Thyroid gland (tissue), 4 donors: Measurements from ENCODE around the gene SHH. TPM values are rescaled to one million over a fixed set of nuclear protein-coding genes. Genes with fewer than 3 reads are reported as not detected.

Experiments used
- DNase-seq, 2 donors: peaks; one replicate each; pipeline ENCODE4 v3.0.0-alpha.2; 2019
- H3K27ac ChIP-seq, 3 donors: fragments of 200-600 bp; sonication (generic); 1 replicate in 2 of 3; 2 replicates in 1 of 3; pipeline ENCODE4 v1.5.1; 2016 to 2019; ENCODE audit warnings: mild to moderate bottlenecking in 1 of 3, moderate library complexity in 1 of 3
- H3K27me3 ChIP-seq: fragments of 200-600 bp; sonication (generic); one replicate; pipeline ENCODE4 v1.5.1; 2019
- H3K36me3 ChIP-seq, 2 donors: fragments of 200-600 bp; sonication (generic); one replicate each; pipeline ENCODE4 v1.5.1; 2016 to 2019
- H3K4me1 ChIP-seq, 2 donors: fragments of 200-600 bp; sonication (generic); one replicate each; pipeline ENCODE4 v1.5.1; 2017 to 2019
- H3K4me3 ChIP-seq, 3 donors: fragments of 200-600 bp; sonication (generic); replicated peaks in 1 of 3; 1 replicate in 2 of 3; 2 replicates in 1 of 3; pipeline ENCODE4 v1.5.1; 2016; ENCODE audit warnings: mild to moderate bottlenecking in 1 of 3
- H3K9me3 ChIP-seq: fragments of 200-600 bp; sonication (generic); one replicate; pipeline ENCODE4 v1.5.1; 2017
- POLR2A ChIP-seq, 2 donors: fragments of 450-650 bp; IDR thresholded peaks; one replicate each; pipeline ENCODE4 v1.6.1; 2017; ENCODE audit warnings: antibody characterized with exemption in 2 of 2, mild to moderate bottlenecking in 2 of 2, moderate library complexity in 1 of 2
- WGBS, 2 donors: methylation state at CpG; one replicate each; pipeline ENCODE4 v1.1.5; 2017; 5-methylcytosine and 5-hydroxymethylcytosine counted together
- intact Hi-C: fragments of 100-400 bp; cut with DNase I; formaldehyde crosslinking; loops from one replicate; pipeline ENCODE4 v1.15.1; 2023
- total RNA-seq, 4 donors: library from RNA; depleted of rRNA; stranded (reverse); fragments of >200 nt; gene quantifications; one replicate each; pipeline ENCODE4 v1.2.3, GENCODE V29; 2016
- TF ChIP-seq, protein P1 (sequence below), 6 experiments: fragments of 200-600 bp in 3 of 6; fragments of 450-650 bp in 3 of 6; sonication (generic) in 3 of 6; IDR thresholded peaks; one replicate each; pipeline ENCODE4 v1.5.1; 2016 to 2019; ENCODE audit warnings: antibody characterized with exemption in 6 of 6, mild to moderate bottlenecking in 2 of 6, inconsistent platforms in 1 of 6, moderate library complexity in 1 of 6

The SHH gene
- total RNA-seq, 4 donors from 2014 or later: not detected

DNA sequence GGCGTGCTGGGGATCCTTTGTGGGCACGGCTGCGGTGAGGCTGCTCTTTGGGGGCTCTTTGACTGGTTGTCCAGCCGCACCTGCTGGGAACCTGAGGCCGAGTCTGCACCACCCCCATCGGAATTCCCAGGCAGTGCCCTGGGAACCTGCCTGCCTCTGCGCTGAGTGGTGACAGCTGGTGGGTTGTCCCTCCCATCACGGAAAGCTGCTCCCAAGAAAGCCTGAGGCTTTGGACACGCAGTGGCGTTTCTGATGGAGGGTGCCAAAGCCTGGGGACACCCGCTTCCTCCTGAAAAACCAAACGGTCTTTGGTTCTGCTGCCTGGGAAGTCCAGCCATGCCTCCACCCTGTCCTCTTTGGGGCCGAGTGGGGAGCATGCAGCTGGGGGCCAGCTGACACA, 21.4 kb upstream of the SHH start:
- no peaks in the 10 kb centered on the region for H3K27me3 ChIP-seq
- intact Hi-C loops: no loop called here
- TF ChIP-seq, protein P1, sequence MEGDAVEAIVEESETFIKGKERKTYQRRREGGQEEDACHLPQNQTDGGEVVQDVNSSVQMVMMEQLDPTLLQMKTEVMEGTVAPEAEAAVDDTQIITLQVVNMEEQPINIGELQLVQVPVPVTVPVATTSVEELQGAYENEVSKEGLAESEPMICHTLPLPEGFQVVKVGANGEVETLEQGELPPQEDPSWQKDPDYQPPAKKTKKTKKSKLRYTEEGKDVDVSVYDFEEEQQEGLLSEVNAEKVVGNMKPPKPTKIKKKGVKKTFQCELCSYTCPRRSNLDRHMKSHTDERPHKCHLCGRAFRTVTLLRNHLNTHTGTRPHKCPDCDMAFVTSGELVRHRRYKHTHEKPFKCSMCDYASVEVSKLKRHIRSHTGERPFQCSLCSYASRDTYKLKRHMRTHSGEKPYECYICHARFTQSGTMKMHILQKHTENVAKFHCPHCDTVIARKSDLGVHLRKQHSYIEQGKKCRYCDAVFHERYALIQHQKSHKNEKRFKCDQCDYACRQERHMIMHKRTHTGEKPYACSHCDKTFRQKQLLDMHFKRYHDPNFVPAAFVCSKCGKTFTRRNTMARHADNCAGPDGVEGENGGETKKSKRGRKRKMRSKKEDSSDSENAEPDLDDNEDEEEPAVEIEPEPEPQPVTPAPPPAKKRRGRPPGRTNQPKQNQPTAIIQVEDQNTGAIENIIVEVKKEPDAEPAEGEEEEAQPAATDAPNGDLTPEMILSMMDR (IDR thresholded peaks at IDR 0.05): no peak
- TF ChIP-seq POLR2A (IDR thresholded peaks at IDR 0.05): no peak
- H3K27ac ChIP-seq: no peak overlapping the region
- no peaks in the 10 kb centered on the region for H3K9me3 ChIP-seq
- DNase-seq: no peak
- no peaks in the 10 kb centered on the region for H3K36me3 ChIP-seq
- 82 to 88% methylated on average over 3 to 6 of the region's 13 CpGs for WGBS, 2 donors
- H3K4me1 ChIP-seq: no peaks in the 10 kb centered on the region
- H3K4me3 ChIP-seq: no peak overlapping the region

DNA sequence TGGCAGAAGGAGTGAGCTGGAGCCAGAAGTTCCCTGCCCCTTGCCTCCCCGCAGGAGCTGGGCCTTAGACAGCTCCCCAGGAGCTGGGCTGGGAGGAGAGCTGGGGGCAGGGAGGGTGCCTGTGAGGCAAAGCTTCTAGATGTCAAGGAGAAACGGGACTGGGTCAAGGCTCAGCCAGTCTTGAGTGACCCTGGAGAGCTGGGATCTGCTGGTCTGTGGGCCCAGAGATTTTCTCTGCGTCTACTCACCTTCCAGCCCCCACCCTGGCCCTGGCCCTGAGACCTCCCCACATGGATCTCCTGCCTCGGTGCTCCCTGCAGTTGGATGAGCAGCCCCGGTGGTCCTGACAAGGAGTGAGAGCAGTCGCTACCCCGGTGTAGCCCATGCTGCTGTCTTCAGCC, 20.3 kb upstream of the SHH start:
- intact Hi-C loops: no loop called here
- no peaks in the 10 kb centered on the region for H3K9me3 ChIP-seq
- no peaks in the 10 kb centered on the region for H3K27me3 ChIP-seq
- TF ChIP-seq POLR2A (IDR thresholded peaks at IDR 0.05): no peak
- TF ChIP-seq, protein P1 (IDR thresholded peaks at IDR 0.05): no peak
- no peak overlapping the region for H3K4me3 ChIP-seq
- no peaks in the 10 kb centered on the region for H3K36me3 ChIP-seq
- no peak overlapping the region for H3K27ac ChIP-seq
- H3K4me1 ChIP-seq: no peaks in the 10 kb centered on the region
- WGBS, 2 donors: 71 to 75% methylated on average over 7 of the region's 7 CpGs
- DNase-seq: no peak

DNA sequence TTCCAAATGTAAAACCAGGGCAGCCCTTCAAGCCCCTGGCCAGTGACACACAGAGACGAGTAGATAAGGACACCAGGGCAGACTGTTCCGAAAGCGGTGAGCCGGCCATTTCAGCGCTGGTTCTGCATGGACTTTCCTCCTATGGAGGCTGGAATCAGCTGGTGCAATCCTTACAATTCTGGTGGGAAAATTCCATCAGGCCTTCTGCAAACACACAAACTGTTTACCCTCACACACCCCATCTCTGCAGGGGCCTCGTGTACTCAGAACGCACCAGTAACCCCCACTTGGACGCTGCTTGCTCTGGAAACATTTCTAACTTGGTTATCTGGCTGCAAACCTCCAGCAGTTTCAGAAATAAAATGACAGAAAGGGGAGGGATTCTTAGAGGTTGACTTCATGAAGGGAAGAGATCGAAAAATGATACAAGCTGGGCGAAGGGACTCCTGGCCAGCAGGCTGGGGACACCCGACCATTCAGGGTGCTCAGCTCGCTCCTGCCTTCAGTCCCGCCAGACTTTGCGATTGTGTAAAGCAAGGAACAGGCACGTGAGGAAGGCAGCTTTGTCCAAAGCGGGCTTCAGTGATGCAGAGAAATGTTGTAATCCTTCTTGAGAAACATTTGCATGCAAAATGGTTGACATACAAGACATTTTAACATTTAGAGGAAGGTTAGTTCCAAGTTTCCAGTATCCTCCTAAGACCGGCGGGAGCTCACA, 19.7 kb upstream of the SHH start:
- H3K4me1 ChIP-seq: no peaks in the 10 kb centered on the region
- no peak for DNase-seq
- no peak overlapping the region for H3K27ac ChIP-seq
- no peaks in the 10 kb centered on the region for H3K27me3 ChIP-seq
- no peaks in the 10 kb centered on the region for H3K9me3 ChIP-seq
- H3K4me3 ChIP-seq: no peak overlapping the region
- intact Hi-C loops: no loop called here
- 79 to 81% methylated on average over 14 to 18 of the region's 18 CpGs for WGBS, 2 donors
- TF ChIP-seq POLR2A (IDR thresholded peaks at IDR 0.05): no peak
- TF ChIP-seq, protein P1 (IDR thresholded peaks at IDR 0.05): no peak
- H3K36me3 ChIP-seq: no peaks in the 10 kb centered on the region

DNA sequence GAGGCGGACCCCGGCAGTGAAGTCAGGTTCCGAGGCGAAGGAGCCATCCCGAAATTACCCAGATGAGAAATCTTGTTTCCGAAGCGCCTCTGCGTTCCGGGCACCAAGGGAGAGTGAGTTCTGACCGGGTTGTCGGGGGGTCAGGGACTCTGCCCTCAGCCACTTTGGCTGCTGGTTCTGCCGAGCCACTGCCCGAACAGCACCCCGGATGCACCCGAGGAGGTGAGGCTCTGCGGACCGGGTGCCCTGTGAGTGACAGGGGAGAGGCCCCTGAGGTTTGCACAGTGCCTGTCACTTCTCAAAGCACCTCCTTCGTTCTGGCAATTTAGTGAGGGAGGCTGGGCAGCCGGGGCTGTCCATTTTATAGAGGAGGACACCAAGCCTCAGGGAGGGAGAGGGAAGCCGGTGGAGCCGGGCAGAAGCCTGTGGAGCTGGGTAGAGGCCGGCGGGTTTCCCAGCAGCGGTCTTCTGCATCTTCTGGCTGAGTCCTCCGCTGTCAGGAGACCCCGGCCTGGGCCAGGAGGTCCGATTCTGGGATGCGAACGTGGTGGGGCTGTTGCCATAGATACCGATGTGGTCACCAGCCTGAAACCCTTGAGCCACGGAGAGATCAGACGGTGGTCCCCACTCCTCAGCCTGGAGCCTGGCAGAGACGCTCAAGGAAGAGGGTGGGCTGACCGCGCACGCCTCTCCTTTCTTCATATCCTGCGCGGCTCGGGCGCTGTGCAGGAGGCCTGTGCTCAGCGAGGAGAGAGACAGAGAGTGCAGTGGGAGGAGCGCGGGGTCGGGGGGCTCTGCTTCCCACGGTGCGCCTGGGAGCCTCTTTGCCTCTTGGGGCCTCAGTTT, 18.9 kb upstream of the SHH start:
- 87 to 90% methylated on average over 23 to 41 of the region's 46 CpGs for WGBS, 2 donors
- intact Hi-C loops: no loop called here

More for the DNA sequence above, 18.9 kb upstream of the SHH start:
- TF ChIP-seq, protein P1 (IDR thresholded peaks at IDR 0.05): no peak
- no peak for TF ChIP-seq POLR2A (IDR thresholded peaks at IDR 0.05)
- Histone ChIP-seq H3K27ac (no peak overlapping the region), H3K36me3 (no peaks in the 10 kb centered on the region), H3K4me3 (no peak overlapping the region), H3K27me3 (no peaks in the 10 kb centered on the region), H3K4me1 (no peaks in the 10 kb centered on the region), H3K9me3 (no peaks in the 10 kb centered on the region)
- no peak for DNase-seq
